Measurements from ENCODE around the gene GALNT1.

Gene GALNT1

DNA sequence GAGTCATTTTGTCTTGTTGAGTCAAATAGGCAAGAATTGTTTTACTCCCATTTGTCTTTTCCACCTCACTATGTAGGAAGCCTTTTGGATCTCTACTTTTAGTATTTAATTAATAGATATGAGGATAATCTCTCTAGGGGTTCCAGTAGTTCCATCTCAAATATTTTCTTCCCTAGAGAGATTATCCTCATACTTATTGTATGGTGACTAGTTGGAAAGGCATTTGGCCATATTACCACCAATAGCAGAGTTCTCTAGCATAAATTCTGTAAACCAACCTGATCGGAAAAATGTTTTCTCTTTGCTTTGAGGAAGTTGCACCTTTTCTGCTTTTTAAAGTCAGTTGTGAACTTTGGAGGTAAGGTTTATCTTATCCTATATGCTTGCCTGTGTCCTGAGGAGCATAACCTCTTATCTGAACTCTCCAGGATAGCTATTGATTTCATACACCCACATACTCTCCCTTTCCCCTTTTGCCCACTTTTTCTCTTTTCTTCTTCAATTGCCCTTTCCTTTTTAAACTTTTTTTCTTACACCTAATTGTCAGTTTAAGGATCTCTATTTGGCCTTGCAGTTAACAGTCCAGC is 100.8 kb downstream of the GALNT1 start:
- DNase-seq (ENCODE audit: low read depth), result no peak
- no peak overlapping the region for H3K4me3 ChIP-seq (replicated peaks; ENCODE audit: low read depth, low read length)
- TF ChIP-seq, protein P1, sequence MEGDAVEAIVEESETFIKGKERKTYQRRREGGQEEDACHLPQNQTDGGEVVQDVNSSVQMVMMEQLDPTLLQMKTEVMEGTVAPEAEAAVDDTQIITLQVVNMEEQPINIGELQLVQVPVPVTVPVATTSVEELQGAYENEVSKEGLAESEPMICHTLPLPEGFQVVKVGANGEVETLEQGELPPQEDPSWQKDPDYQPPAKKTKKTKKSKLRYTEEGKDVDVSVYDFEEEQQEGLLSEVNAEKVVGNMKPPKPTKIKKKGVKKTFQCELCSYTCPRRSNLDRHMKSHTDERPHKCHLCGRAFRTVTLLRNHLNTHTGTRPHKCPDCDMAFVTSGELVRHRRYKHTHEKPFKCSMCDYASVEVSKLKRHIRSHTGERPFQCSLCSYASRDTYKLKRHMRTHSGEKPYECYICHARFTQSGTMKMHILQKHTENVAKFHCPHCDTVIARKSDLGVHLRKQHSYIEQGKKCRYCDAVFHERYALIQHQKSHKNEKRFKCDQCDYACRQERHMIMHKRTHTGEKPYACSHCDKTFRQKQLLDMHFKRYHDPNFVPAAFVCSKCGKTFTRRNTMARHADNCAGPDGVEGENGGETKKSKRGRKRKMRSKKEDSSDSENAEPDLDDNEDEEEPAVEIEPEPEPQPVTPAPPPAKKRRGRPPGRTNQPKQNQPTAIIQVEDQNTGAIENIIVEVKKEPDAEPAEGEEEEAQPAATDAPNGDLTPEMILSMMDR (IDR thresholded peaks at IDR 0.05; ENCODE audit: low read length, missing control alignments), result no peak

GRCh38 chr18:35683021-35683420 is 101.5 kb downstream of the GALNT1 start:
- no peak overlapping the region for H3K4me3 ChIP-seq (replicated peaks; ENCODE audit: low read depth, low read length)
- TF ChIP-seq, protein P1 (IDR thresholded peaks at IDR 0.05; ENCODE audit: low read length, missing control alignments), result no peak
- DNase-seq (ENCODE audit: low read depth), result no peak

- TF ChIP-seq, protein P1 (IDR thresholded peaks at IDR 0.05; ENCODE audit: low read length, missing control alignments), result no peak
- no peak overlapping the region for H3K4me3 ChIP-seq (replicated peaks; ENCODE audit: low read depth, low read length)
- no peak for DNase-seq (ENCODE audit: low read depth)
These were observed 107.2 kb downstream of the GALNT1 start for GRCh38 chr18:35688757-35689156.

GRCh38 chr18:35689728-35690127 is 108.2 kb downstream of the GALNT1 start:
- no peak for DNase-seq (ENCODE audit: low read depth)
- H3K4me3 ChIP-seq (replicated peaks; ENCODE audit: low read depth, low read length), result no peak overlapping the region
- TF ChIP-seq, protein P1 (IDR thresholded peaks at IDR 0.05; ENCODE audit: low read length, missing control alignments), result no peak

DNA sequence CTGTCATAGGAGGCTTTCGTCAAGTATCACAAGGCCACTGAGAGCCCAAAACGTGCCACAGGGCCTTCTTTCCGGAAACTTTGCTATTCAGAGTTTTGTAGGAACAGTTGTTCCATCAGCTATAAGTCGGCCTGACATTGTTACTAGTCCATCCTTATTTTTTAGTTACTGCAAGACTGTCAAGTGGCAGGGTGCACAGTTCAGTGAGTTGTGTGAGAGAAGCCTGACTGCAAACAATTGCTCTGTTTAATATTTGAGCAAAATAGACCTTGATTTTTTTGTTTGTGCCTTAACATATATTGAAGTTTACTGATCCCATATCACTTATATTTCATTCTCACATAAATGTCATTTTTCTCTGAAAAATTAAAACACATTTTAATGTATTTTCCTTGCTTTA is 110.1 kb downstream of the GALNT1 start:
- H3K4me3 ChIP-seq (replicated peaks; ENCODE audit: low read depth, low read length), result no peak overlapping the region
- TF ChIP-seq, protein P1 (IDR thresholded peaks at IDR 0.05; ENCODE audit: low read length, missing control alignments), result no peak

GRCh38 chr18:35692866-35693265 is 111.3 kb downstream of the GALNT1 start:
- H3K4me3 ChIP-seq (replicated peaks; ENCODE audit: low read depth, low read length), result no peak overlapping the region
- DNase-seq (ENCODE audit: low read depth), result no peak
- TF ChIP-seq, protein P1 (IDR thresholded peaks at IDR 0.05; ENCODE audit: low read length, missing control alignments), result no peak

More for the DNA sequence above, 110.1 kb downstream of the GALNT1 start:
- DNase-seq (ENCODE audit: low read depth), result no peak

GRCh38 chr18:35693829-35694228 is 112.3 kb downstream of the GALNT1 start:
- no peak for DNase-seq (ENCODE audit: low read depth)
- no peak overlapping the region for H3K4me3 ChIP-seq (replicated peaks; ENCODE audit: low read depth, low read length)
- TF ChIP-seq, protein P1 (IDR thresholded peaks at IDR 0.05; ENCODE audit: low read length, missing control alignments), result no peak
